WERI-Rb-1 (cell line): ENCODE measurements around the gene TM9SF2.

ENCODE experiments used
- DNase-seq: peaks from one replicate; pipeline ENCODE4 v3.0.0-alpha.2; 2020
- H3K27ac ChIP-seq: fragments of 250-450 bp; sonication (Bioruptor Pico); 2 replicates; pipeline ENCODE4 v1.5.1; 2020; ENCODE audit warnings: mild to moderate bottlenecking, moderate library complexity
- H3K27me3 ChIP-seq: fragments of 250-450 bp; sonication (Bioruptor Pico); 2 replicates; pipeline ENCODE4 v1.5.1; 2021; ENCODE audit warnings: mild to moderate bottlenecking, low read depth, moderate library complexity; ENCODE audit not compliant: insufficient read depth, severe bottlenecking
- H3K36me3 ChIP-seq: fragments of 250-450 bp; sonication (Bioruptor Pico); 2 replicates; pipeline ENCODE4 v1.5.1; 2020; ENCODE audit warnings: mild to moderate bottlenecking, moderate library complexity
- H3K4me3 ChIP-seq: 2 replicates; pipeline ENCODE4 v1.5.1; 2011; ENCODE audit warnings: low read depth, mild to moderate bottlenecking, control low read depth, low read length
- H3K9me3 ChIP-seq: fragments of 250-450 bp; sonication (Bioruptor Pico); 2 replicates; pipeline ENCODE4 v1.5.1; 2021; ENCODE audit warnings: mild to moderate bottlenecking, moderate library complexity; ENCODE audit not compliant: severe bottlenecking
- TF ChIP-seq, protein P1 (sequence below): IDR thresholded peaks from 2 replicates; pipeline ENCODE4 v1.5.1; 2011; ENCODE audit warnings: low read depth, mild to moderate bottlenecking, control low read depth, inconsistent platforms, low read length

The TM9SF2 gene

DNA sequence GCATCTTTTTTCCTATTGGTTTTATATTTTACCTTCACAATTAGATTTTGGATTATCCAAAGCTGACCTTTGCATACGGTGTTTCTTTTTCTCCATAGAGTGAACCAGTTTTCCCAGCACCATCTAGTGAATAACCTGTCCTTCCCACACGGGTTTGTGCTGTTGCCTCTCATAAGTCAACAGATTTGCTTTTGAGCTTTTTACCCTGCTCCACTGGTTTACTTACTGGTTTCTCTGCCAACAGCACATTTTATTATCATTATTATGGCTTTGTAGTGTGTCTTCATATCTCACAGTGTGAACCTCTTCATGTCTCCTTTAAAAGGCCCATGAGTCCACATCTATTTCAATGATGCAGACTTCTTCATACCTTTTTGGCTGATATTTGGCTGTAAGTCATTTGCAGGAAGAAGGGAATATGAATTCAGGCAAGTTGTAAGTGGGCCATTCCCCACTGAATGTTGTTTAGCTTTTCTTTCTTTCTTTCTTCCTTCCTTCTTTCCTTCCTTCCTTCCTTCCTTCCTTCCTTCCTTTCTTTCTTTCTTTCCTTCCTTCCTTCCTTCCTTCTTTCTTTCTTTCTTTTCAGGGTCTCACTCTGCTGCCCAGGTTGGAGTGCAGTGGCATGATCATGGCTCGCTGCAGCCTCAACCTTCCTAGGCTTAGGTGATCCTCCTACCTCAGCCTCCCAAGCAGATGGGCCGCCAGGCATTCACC is 86.8 kb downstream of the TM9SF2 start:
- DNase-seq, result no peak
- no peaks in the 10 kb centered on the region for H3K9me3 ChIP-seq
- H3K4me3 ChIP-seq, result no peak overlapping the region
- no peak overlapping the region for H3K27ac ChIP-seq
- H3K36me3 ChIP-seq, result no peaks in the 10 kb centered on the region
- TF ChIP-seq, protein P1, sequence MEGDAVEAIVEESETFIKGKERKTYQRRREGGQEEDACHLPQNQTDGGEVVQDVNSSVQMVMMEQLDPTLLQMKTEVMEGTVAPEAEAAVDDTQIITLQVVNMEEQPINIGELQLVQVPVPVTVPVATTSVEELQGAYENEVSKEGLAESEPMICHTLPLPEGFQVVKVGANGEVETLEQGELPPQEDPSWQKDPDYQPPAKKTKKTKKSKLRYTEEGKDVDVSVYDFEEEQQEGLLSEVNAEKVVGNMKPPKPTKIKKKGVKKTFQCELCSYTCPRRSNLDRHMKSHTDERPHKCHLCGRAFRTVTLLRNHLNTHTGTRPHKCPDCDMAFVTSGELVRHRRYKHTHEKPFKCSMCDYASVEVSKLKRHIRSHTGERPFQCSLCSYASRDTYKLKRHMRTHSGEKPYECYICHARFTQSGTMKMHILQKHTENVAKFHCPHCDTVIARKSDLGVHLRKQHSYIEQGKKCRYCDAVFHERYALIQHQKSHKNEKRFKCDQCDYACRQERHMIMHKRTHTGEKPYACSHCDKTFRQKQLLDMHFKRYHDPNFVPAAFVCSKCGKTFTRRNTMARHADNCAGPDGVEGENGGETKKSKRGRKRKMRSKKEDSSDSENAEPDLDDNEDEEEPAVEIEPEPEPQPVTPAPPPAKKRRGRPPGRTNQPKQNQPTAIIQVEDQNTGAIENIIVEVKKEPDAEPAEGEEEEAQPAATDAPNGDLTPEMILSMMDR, result no peak
- no peaks in the 10 kb centered on the region for H3K27me3 ChIP-seq

DNA sequence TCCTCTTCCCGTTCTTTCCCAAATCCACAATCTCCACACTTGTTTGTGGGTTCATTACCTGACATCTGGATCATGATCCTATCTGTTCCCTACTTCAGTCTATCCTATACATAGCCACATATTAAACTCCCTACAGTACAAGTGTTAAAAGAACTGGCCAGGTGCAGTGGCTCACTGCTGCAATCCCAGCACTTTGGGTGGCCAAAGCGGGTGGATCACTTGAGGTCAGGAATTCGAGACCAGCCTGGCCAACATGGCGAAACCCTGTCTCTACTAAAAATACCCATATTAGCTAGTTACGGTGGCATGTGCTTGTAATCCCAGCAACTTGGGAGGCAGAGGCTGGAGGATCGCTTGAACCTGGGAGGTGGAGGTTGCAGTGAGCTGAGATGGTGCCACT is 88.3 kb downstream of the TM9SF2 start:
- H3K9me3 ChIP-seq, result no peaks in the 10 kb centered on the region
- DNase-seq, result no peak
- no peak overlapping the region for H3K4me3 ChIP-seq
- H3K27me3 ChIP-seq, result no peaks in the 10 kb centered on the region
- TF ChIP-seq, protein P1, result no peak
- H3K27ac ChIP-seq, result no peak overlapping the region
- no peaks in the 10 kb centered on the region for H3K36me3 ChIP-seq

DNA sequence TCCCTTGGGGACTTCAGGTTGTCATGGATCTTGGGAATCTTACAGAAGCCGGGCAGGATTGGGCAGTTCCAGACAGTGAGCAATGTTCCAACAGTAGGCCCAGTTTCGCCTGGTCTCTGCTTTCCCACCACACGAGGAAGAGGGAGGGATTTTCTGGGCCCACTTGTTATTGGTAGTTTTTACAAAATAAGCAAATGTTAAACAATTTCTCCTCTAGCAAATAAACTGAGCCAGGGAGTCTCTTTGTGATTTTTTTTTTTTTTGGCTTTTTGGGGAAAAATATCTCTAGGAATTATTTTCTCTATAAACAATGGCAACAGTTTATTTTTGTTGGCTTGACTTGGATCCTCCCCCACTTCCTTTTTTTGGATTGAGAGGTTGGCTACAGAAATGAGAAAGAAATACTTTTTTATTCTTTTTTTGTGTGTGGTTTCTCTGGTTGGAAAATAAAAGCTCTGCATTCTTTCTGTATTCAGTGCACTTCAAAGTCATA is 89.3 kb downstream of the TM9SF2 start:
- Histone ChIP-seq H3K36me3 (no peaks in the 10 kb centered on the region), H3K4me3 (no peak overlapping the region), H3K27me3 (no peaks in the 10 kb centered on the region), H3K27ac (no peak overlapping the region), H3K9me3 (no peaks in the 10 kb centered on the region)
- TF ChIP-seq, protein P1, result no peak
- no peak for DNase-seq

DNA sequence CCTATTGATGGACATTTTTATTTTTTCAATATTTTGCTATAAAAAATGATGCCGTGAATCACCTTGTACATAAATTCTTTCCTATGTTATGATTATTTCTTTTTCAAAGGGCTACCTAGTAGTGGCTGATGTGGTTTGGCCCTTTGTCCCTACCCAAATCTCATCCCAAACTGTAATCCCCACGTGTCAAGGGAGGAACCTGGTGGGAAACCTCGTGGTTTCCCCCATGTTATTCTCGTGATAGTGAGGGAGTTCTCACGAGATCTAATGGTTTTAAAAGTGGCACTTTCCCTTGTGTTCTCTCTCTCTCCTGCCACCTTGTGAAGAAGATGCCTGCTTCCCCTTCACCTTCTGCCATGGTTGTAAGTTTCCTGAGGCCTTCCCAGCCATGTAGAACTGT is 94.9 kb downstream of the TM9SF2 start:
- no peak for DNase-seq
- Histone ChIP-seq H3K27ac (no peak overlapping the region), H3K27me3 (no peaks in the 10 kb centered on the region), H3K4me3 (no peak overlapping the region), H3K36me3 (no peaks in the 10 kb centered on the region), H3K9me3 (no peaks in the 10 kb centered on the region)
- TF ChIP-seq, protein P1, result no peak

DNA sequence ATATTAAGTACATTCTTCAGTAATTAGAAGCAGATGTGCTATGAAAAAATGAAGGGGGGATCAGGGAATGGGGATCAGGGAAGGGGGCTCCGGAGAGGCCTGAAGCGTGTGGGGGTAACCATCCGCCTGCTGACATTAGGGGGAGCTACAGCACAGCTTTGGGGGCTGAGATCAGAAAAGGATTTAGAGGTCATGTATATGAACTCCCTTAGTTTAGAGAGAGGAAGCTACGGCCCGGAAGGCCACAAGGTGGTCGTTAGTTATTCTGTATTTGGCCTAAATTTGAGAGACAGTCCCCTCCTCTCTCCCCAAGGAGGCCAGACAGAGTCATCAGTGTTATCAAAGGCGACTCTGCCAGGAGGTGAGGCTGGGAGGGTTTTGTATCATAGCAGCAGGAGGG is 99.0 kb downstream of the TM9SF2 start:
- no peak overlapping the region for H3K4me3 ChIP-seq
- H3K36me3 ChIP-seq, result no peaks in the 10 kb centered on the region
- no peaks in the 10 kb centered on the region for H3K9me3 ChIP-seq
- TF ChIP-seq, protein P1, result peak; percentile 77
- H3K27ac ChIP-seq, result no peak overlapping the region
- DNase-seq, result peak; percentile 64
- H3K27me3 ChIP-seq, result no peaks in the 10 kb centered on the region

DNA sequence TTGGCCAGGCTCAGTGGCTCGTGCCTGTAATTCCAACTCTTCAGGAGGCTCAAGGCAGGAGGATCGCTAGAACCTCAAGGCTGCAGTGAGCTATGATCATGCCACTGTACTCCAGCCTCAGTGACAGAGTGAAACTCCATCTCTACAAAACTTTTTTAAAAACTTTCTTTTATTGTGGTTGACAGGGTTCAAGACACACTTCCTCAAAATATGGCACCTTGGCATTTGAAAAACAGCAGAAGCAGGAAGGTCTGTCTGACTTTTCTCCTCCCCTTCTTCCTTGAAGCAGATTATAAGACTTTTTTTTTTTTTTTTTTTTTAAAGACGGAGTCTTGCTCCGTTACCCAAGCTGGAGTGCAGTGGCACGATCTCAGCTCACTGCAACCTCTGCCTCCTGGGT is 100.3 kb downstream of the TM9SF2 start:
- no peak overlapping the region for H3K4me3 ChIP-seq
- H3K36me3 ChIP-seq, result no peaks in the 10 kb centered on the region
- TF ChIP-seq, protein P1, result no peak
- no peak overlapping the region for H3K27ac ChIP-seq
- H3K9me3 ChIP-seq, result no peaks in the 10 kb centered on the region
- no peaks in the 10 kb centered on the region for H3K27me3 ChIP-seq
- DNase-seq, result no peak
